HUES6 (cell line): Measurements from ENCODE around the gene CAPN7.

ENCODE experiments used
- H3K27ac ChIP-seq: 2 replicates; pipeline ENCODE4 v1.7.0; 2013; ENCODE audit warnings: low read depth, mild to moderate bottlenecking, low read length, inconsistent platforms
- H3K27me3 ChIP-seq: 2 replicates; pipeline ENCODE4 v1.6.1; 2013; ENCODE audit warnings: low read length; ENCODE audit not compliant: control insufficient read depth, insufficient read depth
- H3K36me3 ChIP-seq: 2 replicates; pipeline ENCODE4 v1.6.1; 2013; ENCODE audit warnings: low read length; ENCODE audit not compliant: control insufficient read depth, insufficient read depth
- H3K4me1 ChIP-seq: 2 replicates; pipeline ENCODE4 v1.6.1; 2013; ENCODE audit warnings: low read length; ENCODE audit not compliant: control insufficient read depth, insufficient read depth
- H3K4me3 ChIP-seq: 2 replicates; pipeline ENCODE4 v1.5.1; 2013; ENCODE audit warnings: low read depth, low read length
- H3K9ac ChIP-seq: one replicate; pipeline ENCODE4 v1.6.1; 2013; ENCODE audit warnings: mild to moderate bottlenecking, low read length
- H3K9me3 ChIP-seq: 2 replicates; pipeline ENCODE4 v1.6.1; 2013; ENCODE audit warnings: low read depth, low read length; ENCODE audit not compliant: control insufficient read depth, insufficient read depth

The CAPN7 gene

GRCh38 chr3:15301761-15302160, 95.7 kb downstream of the CAPN7 start:
- Histone ChIP-seq H3K4me1 (peaks cover 16% of the 10 kb centered on the region; the same call in 1 of the 2 replicates), H3K9ac (no peak overlapping the region), H3K27me3 (no peaks in the 10 kb centered on the region), H3K9me3 (no peaks in the 10 kb centered on the region), H3K36me3 (0 out of 2 replicates have a peak, but pooled peaks cover 12% of the 10 kb centered on the region), H3K27ac (no peak overlapping the region), H3K4me3 (no peak overlapping the region)
